Thoracic aorta (tissue), 2 donors: ENCODE results near the gene CHST12. TPM values are rescaled to one million over a fixed set of nuclear protein-coding genes. Genes with fewer than 3 reads are reported as not detected.

Experiments
- ATAC-seq: fragments of 150-250 bp; one replicate; pipeline ENCODE4 v1.8.0; 2017; ENCODE audit warnings: low read depth; ENCODE audit not compliant: insufficient number of reproducible peaks, low FRiP score
- DNase-seq: peaks from one replicate; pipeline ENCODE4 v3.0.0-alpha.2; 2020; ENCODE audit warnings: low spot score
- H3K27ac ChIP-seq, 2 donors: fragments of 200-600 bp; sonication (generic); 1 replicate in 1 of 2; 2 replicates in 1 of 2; pipeline ENCODE4 v1.5.1; 2016; ENCODE audit warnings: mild to moderate bottlenecking in 2 of 2, moderate library complexity in 2 of 2
- H3K27me3 ChIP-seq: fragments of 200-600 bp; sonication (generic); replicated peaks from 2 replicates; pipeline ENCODE4 v1.6.0; 2016; ENCODE audit warnings: mild to moderate bottlenecking; ENCODE audit not compliant: insufficient read depth
- H3K36me3 ChIP-seq: fragments of 200-600 bp; sonication (generic); one replicate; pipeline ENCODE4 v1.5.1; 2016
- H3K4me1 ChIP-seq, 2 donors: fragments of 200-600 bp; sonication (generic); 1 replicate in 1 of 2; 2 replicates in 1 of 2; pipeline versions ENCODE4 v1.5.1 to v1.6.0; 2016; ENCODE audit warnings: low read depth in 2 of 2, mild to moderate bottlenecking in 1 of 2; ENCODE audit not compliant: control insufficient read depth in 1 of 2
- H3K4me3 ChIP-seq: fragments of 200-600 bp; sonication (generic); 2 replicates; pipeline ENCODE4 v1.5.1; 2016; ENCODE audit warnings: mild to moderate bottlenecking
- H3K9me3 ChIP-seq: fragments of 200-600 bp; sonication (generic); 2 replicates; pipeline ENCODE4 v1.5.1; 2016
- CTCF ChIP-seq: fragments of 200-600 bp; sonication (generic); IDR thresholded peaks from one replicate; pipeline ENCODE4 v1.5.1; 2019; ENCODE audit warnings: antibody characterized with exemption
- total RNA-seq, 2 donors: library from RNA; depleted of rRNA; stranded (reverse); fragments of >200 nt; gene quantifications; one replicate each; pipeline versions ENCODE4 v1.1.0 to v1.2.3, GENCODE V29; 2016

Gene CHST12
- total RNA-seq, 2 donors from 2014 or later: 18.7 to 19.1 TPM

GRCh38 chr7:2433713-2434550 is 30.5 kb downstream of the CHST12 start:
- Histone ChIP-seq H3K36me3 (peaks cover 18% of the 10 kb centered on the region), H3K9me3 (no peaks in the 10 kb centered on the region), H3K4me1 (no peaks in the 10 kb centered on the region), H3K4me3 (no peak overlapping the region), H3K27ac (no peak overlapping the region), H3K27me3 (no peaks in the 10 kb centered on the region)
- no peak for TF ChIP-seq CTCF
- DNase-seq (no peak), ATAC-seq (no peak)

- no peak for TF ChIP-seq CTCF
- Histone ChIP-seq H3K4me3 (no peak overlapping the region), H3K9me3 (no peaks in the 10 kb centered on the region), H3K27me3 (no peaks in the 10 kb centered on the region), H3K36me3 (peaks cover 18% of the 10 kb centered on the region), H3K27ac (no peak overlapping the region), H3K4me1 (no peaks in the 10 kb centered on the region)
- DNase-seq (no peak), ATAC-seq (no peak)
Measured at GRCh38 chr7:2435146-2435545, 31.7 kb downstream of the CHST12 start.

GRCh38 chr7:2436341-2437104 is 33.1 kb downstream of the CHST12 start:
- Histone ChIP-seq H3K4me3 (no peak overlapping the region), H3K36me3 (peaks cover 18% of the 10 kb centered on the region), H3K4me1 (no peaks in the 10 kb centered on the region), H3K9me3 (no peaks in the 10 kb centered on the region), H3K27ac (no peak overlapping the region), H3K27me3 (no peaks in the 10 kb centered on the region)
- DNase-seq (no peak), ATAC-seq (no peak)
- no peak for TF ChIP-seq CTCF

GRCh38 chr7:2437136-2437535 is 33.7 kb downstream of the CHST12 start:
- no peaks in the 10 kb centered on the region for H3K9me3 ChIP-seq
- peaks cover 18% of the 10 kb centered on the region for H3K36me3 ChIP-seq
- DNase-seq (no peak), ATAC-seq (no peak)
- no peak for TF ChIP-seq CTCF
- H3K27me3 ChIP-seq: no peaks in the 10 kb centered on the region
- H3K4me3 ChIP-seq: no peak overlapping the region
- H3K27ac ChIP-seq: no peak overlapping the region
- H3K4me1 ChIP-seq: no peaks in the 10 kb centered on the region

GRCh38 chr7:2437537-2438148 is 34.2 kb downstream of the CHST12 start:
- Histone ChIP-seq H3K36me3 (peaks cover 17% of the 10 kb centered on the region), H3K27ac (no peak overlapping the region), H3K4me3 (no peak overlapping the region), H3K4me1 (no peaks in the 10 kb centered on the region), H3K27me3 (no peaks in the 10 kb centered on the region), H3K9me3 (no peaks in the 10 kb centered on the region)
- DNase-seq (no peak), ATAC-seq (no peak)
- TF ChIP-seq CTCF: no peak
